GM19025 (cell line): ENCODE measurements around the gene SLC2A4.
"Not testable (repeated sequence)": the region's sequence is repeated elsewhere in the genome, so short reads cannot be mapped to it uniquely, and the experiment has no call there.

Source experiments
- ATAC-seq: cut with Tn5 transposase; IDR thresholded peaks from one replicate; pipeline ENCODE4 v1.9.1; 2021; ENCODE audit warnings: mild to moderate bottlenecking, low read depth, moderate library complexity; ENCODE audit not compliant: unreplicated experiment

Gene SLC2A4

DNA sequence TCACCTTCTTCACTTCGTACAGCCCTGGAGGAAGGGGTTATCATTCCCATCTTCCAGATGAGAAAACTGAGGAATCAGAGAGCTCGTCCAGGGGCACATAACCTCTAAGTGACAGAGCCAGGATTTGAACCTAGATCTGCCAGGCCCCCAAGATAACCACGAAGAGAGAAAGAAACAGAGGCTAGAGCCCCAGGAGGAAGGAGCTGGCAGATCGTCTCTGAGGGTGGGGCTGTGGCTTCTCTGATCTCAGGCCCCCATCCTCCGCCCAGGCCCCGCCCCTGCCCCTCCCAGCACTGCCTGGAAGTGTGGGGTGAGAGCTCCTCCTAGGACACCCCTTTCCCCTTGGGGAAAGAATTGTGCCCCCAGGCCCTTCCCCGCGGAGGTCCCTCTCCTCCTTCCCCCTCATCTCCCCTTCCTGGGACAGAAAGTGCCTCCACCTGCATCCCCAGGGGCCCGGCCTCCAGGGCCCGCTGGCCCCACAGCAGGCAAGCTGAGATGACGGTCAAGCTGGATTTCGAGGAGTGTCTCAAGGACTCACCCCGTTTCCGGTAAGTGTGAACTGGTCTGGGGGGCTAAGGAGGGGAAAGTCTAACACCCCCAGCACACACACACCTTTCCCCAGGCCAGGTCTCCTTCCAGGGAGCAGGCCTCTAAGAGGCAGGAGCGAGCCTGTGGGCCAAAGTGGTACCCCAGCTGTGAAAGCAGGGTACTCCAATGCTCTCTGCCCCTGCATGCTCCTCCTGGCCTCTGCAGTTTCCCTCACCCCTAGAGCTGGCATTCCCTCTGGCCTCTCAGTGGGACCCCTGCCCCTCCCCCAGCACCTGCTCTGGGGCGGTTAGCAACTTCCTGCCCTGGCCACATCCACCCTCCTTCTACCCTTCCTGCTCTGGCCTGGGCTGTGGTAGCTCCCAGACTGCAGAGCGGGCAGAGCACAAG lies 55.0 kb downstream of the SLC2A4 start, which contains the start of gene ACAP1:
ACAP1 (plus strand) TSS at position 290 of the 936 bp plus-strand sequence; CDS start at position 496, 206 bp downstream.
- peak; percentile 68 for ATAC-seq

DNA sequence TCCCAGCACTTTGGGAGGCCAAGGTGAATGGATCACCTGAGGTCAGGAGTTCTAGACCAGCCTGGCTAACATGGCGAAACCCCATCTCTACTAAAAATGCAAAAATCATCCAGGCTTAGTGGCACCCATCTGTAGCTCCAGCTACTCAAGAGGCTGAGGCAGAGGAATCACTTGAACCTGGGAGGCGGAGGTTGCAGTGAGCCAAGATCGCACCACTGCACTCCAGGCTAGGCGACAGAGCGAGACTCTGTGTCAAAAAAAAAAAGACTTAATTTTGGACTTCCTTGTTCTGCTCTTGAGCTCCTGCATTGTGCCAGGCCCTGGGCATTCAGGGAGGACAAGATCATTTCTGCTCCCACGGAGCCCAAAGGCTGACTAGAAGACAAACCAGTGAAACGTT lies 56.1 kb downstream of the SLC2A4 start:
- ATAC-seq: not testable (repeated sequence)
